Activated CD8-positive, alpha-beta memory T cell treated with anti-CD3 and anti-CD28 coated beads, Interleukin-2, amount 50 U/mL, for 4 hours (primary cell): ENCODE results near the gene EIF2S2.

ENCODE experiments used
- DNase-seq: peaks from one replicate; pipeline ENCODE4 v3.0.0-alpha.2; 2020

Gene EIF2S2

GRCh38 chr20:34085544-34086040 is 26.5 kb downstream of the EIF2S2 start:
- DNase-seq: no peak

GRCh38 chr20:34084227-34084923 is 27.7 kb downstream of the EIF2S2 start:
- no peak for DNase-seq

GRCh38 chr20:34083781-34084180 is 28.3 kb downstream of the EIF2S2 start:
- no peak for DNase-seq

GRCh38 chr20:34083137-34083536 is 28.9 kb downstream of the EIF2S2 start:
- no peak for DNase-seq

- no peak for DNase-seq
These were observed 29.7 kb downstream of the EIF2S2 start for GRCh38 chr20:34082232-34082887.

GRCh38 chr20:34079818-34080217 is 32.2 kb downstream of the EIF2S2 start:
- no peak for DNase-seq

GRCh38 chr20:34078540-34078939 is 33.5 kb downstream of the EIF2S2 start:
- no peak for DNase-seq

- DNase-seq: no peak
These were observed 35.1 kb downstream of the EIF2S2 start for GRCh38 chr20:34076952-34077351.

- DNase-seq: no peak
These were observed 36.4 kb downstream of the EIF2S2 start for GRCh38 chr20:34075647-34076046.

GRCh38 chr20:34074101-34074760 is 37.8 kb downstream of the EIF2S2 start:
- DNase-seq: no peak

- no peak for DNase-seq
These were observed 39.3 kb downstream of the EIF2S2 start for GRCh38 chr20:34072778-34073177.

GRCh38 chr20:34072076-34072475 is 40.0 kb downstream of the EIF2S2 start:
- DNase-seq: no peak

GRCh38 chr20:34070859-34071258 is 41.2 kb downstream of the EIF2S2 start:
- no peak for DNase-seq

- no peak for DNase-seq
These were observed 42.0 kb downstream of the EIF2S2 start for GRCh38 chr20:34070079-34070439.

GRCh38 chr20:34069341-34070078 is 42.5 kb downstream of the EIF2S2 start:
- peak; percentile 56 for DNase-seq

GRCh38 chr20:34068001-34068400 is 44.0 kb downstream of the EIF2S2 start:
- DNase-seq: no peak

GRCh38 chr20:34066476-34067090 is 45.5 kb downstream of the EIF2S2 start:
- DNase-seq: no peak

GRCh38 chr20:34065260-34065659 is 46.8 kb downstream of the EIF2S2 start:
- DNase-seq: no peak

- no peak for DNase-seq
These were observed 47.8 kb downstream of the EIF2S2 start for GRCh38 chr20:34064286-34064685.

GRCh38 chr20:34062570-34063482 is 49.2 kb downstream of the EIF2S2 start:
- DNase-seq: no peak

GRCh38 chr20:34061695-34062094 is 50.3 kb downstream of the EIF2S2 start:
- no peak for DNase-seq

- DNase-seq: no peak
These were observed 51.1 kb downstream of the EIF2S2 start for GRCh38 chr20:34060970-34061369.
